ENCODE measurements around the gene STK39. TPM values are rescaled to one million over a fixed set of nuclear protein-coding genes. Genes with fewer than 3 reads are reported as not detected.

Gene STK39
- total RNA-seq, 1 experiment from 2014 or later, result 22.1 TPM

DNA sequence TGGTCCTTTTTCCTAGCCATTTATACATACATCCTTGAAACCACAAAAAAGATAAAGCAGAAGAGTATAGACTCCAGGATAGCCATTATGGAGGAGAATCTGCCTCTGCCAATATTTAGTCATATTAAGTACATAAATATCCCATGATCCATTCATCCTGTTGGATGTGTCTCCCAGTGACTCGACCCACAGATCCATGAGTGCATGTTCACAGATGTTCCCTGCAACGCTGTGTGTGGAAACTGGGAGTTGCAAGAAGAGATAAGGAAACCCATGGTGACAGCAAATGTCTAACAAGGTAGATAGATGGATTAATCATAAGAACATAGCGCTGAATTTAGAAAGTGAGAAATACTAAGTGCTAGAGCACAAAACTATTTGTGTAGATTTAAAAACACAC is 34.5 kb downstream of the STK39 start:
- no peaks in the 10 kb centered on the region for H3K36me3 Mint-ChIP-seq (ENCODE audit: insufficient read depth in 1 of 3, low read depth in 3 of 3)

More for the DNA sequence above, 34.5 kb downstream of the STK39 start:
- no peak for DNase-seq
- no peak overlapping the region for H3K14ac ChIP-seq (ENCODE audit: insufficient read depth, low read length)
- no peak overlapping the region for H3K23ac ChIP-seq (ENCODE audit: insufficient read length, low read depth, low read length)
- H2BK5ac ChIP-seq (ENCODE audit: insufficient read length, low read length), result no peak overlapping the region
- no peak for TF ChIP-seq CTCF (conservative IDR thresholded peaks at IDR 0.05)
- no peak overlapping the region for H2AFZ ChIP-seq (ENCODE audit: low read length)
- H2BK20ac ChIP-seq (ENCODE audit: low read depth, low read length, poor library complexity, severe bottlenecking), result no peak overlapping the region
- H3K4ac ChIP-seq (ENCODE audit: low read depth, low read length), result no peak overlapping the region
- H3K9ac ChIP-seq (ENCODE audit: extremely low read depth, insufficient read length, low read length), result no peak overlapping the region
- H2BK12ac ChIP-seq (ENCODE audit: insufficient read length, low read depth, low read length), result no peak overlapping the region
- H3K4me3 Mint-ChIP-seq, result no peak overlapping the region
- no CpG with 5 or more reads among the region's 3 CpGs for WGBS (ENCODE audit: extremely low coverage, insufficient read length, low lambda C conversion rate)
- no peak overlapping the region for H3K18ac ChIP-seq (ENCODE audit: insufficient read length, low read depth, low read length)
- peaks cover under 1% of the 10 kb centered on the region; the same call in 1 of the 2 replicates for H3K4me1 ChIP-seq (ENCODE audit: insufficient read depth, low read length)
- no peaks in the 10 kb centered on the region for H3K23me2 ChIP-seq (ENCODE audit: insufficient read length, low read depth, low read length, poor library complexity, severe bottlenecking)
- no peak overlapping the region for H2AK5ac ChIP-seq (ENCODE audit: insufficient read length, low read length)
- H2BK120ac ChIP-seq (ENCODE audit: low read depth, low read length, poor library complexity, severe bottlenecking), result no peak overlapping the region
- H4K91ac ChIP-seq (ENCODE audit: insufficient read length, low read depth, low read length), result no peak overlapping the region
- no peak overlapping the region for H2BK15ac ChIP-seq (ENCODE audit: low read depth, low read length)
- no peak overlapping the region for H3K56ac ChIP-seq (ENCODE audit: insufficient read length, low read depth, low read length)
- no peak overlapping the region for H3K4me2 ChIP-seq (ENCODE audit: insufficient read depth, insufficient read length, low read length)
- no peaks in the 10 kb centered on the region for H3K27me3 Mint-ChIP-seq (ENCODE audit: low read depth)
- no peak overlapping the region for H4K5ac ChIP-seq (ENCODE audit: insufficient read length, low read depth, low read length)
- no peaks in the 10 kb centered on the region for H3K9me3 Mint-ChIP-seq
- H3K4me1 Mint-ChIP-seq, result peaks cover 8 to 9% of the 10 kb centered on the region in 2 experiments
- H3T11ph ChIP-seq (ENCODE audit: low read length), result no peak overlapping the region
- H3K9me3 ChIP-seq (ENCODE audit: control insufficient read depth, low read depth, low read length), result no peaks in the 10 kb centered on the region
- no peak overlapping the region for H3K27ac ChIP-seq (ENCODE audit: insufficient read length, low read depth, low read length)
- H4K8ac ChIP-seq (replicated peaks; ENCODE audit: insufficient read length, low read depth, low read length), result no peak overlapping the region
- no peaks in the 10 kb centered on the region for H4K20me1 ChIP-seq (ENCODE audit: control insufficient read depth, insufficient read depth, insufficient read length)
- no peaks in the 10 kb centered on the region for H3K27me3 ChIP-seq (ENCODE audit: insufficient read depth, low read length)
- no peaks in the 10 kb centered on the region for H3K79me2 ChIP-seq (ENCODE audit: insufficient read depth, low read length)
- no peaks in the 10 kb centered on the region for H3K79me1 ChIP-seq (ENCODE audit: insufficient read depth, low read depth, low read length, poor library complexity, severe bottlenecking)
- H3K27ac Mint-ChIP-seq, result no peak overlapping the region
